Suprapubic skin (tissue), 4 donors: ENCODE measurements around the gene JOSD2.

Source experiments
- EP300 ChIP-seq: sonication (generic); formaldehyde crosslinking; IDR thresholded peaks from one replicate; pipeline ENCODE4 v1.6.1; 2017; ENCODE audit warnings: antibody characterized with exemption
- POLR2A ChIP-seq, 2 donors: fragments of 450-650 bp; IDR thresholded peaks; one replicate each; pipeline ENCODE4 v1.6.1; 2017; ENCODE audit warnings: antibody characterized with exemption in 2 of 2, mild to moderate bottlenecking in 2 of 2, moderate library complexity in 2 of 2
- POLR2AphosphoS5 ChIP-seq, 3 donors: sonication (generic); formaldehyde crosslinking; IDR thresholded peaks; one replicate each; pipeline ENCODE4 v1.6.1; 2017; ENCODE audit warnings: antibody characterized with exemption in 3 of 3
- TF ChIP-seq, protein P1 (sequence below), 2 donors: fragments of 200-600 bp in 1 of 2; fragments of 450-650 bp in 1 of 2; sonication (generic) in 1 of 2; IDR thresholded peaks; one replicate each; pipeline ENCODE4 v1.5.1; 2016 to 2019; ENCODE audit warnings: antibody characterized with exemption in 2 of 2, mild to moderate bottlenecking in 1 of 2, moderate library complexity in 1 of 2

DNA sequence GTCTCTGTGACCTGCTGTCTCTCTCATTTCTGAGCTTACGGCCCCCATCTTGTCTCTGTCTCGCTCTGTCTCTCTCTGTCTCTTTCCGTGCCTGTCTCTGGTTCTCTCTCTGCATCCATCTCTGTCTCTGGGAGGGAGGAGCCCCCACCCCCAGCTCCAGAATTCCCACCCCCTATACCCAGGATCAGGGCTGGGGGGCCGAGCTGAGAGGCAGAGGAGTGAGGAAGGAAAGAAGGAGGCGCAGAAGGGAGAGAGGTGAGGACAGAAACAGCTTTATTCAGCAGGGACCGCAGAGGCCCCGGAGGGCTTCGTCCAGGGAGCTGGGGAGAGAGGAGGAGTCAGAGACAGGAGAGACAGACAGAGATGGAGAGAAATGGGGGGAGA lies 14.0 kb downstream of the JOSD2 start:
- TF ChIP-seq, protein P1, sequence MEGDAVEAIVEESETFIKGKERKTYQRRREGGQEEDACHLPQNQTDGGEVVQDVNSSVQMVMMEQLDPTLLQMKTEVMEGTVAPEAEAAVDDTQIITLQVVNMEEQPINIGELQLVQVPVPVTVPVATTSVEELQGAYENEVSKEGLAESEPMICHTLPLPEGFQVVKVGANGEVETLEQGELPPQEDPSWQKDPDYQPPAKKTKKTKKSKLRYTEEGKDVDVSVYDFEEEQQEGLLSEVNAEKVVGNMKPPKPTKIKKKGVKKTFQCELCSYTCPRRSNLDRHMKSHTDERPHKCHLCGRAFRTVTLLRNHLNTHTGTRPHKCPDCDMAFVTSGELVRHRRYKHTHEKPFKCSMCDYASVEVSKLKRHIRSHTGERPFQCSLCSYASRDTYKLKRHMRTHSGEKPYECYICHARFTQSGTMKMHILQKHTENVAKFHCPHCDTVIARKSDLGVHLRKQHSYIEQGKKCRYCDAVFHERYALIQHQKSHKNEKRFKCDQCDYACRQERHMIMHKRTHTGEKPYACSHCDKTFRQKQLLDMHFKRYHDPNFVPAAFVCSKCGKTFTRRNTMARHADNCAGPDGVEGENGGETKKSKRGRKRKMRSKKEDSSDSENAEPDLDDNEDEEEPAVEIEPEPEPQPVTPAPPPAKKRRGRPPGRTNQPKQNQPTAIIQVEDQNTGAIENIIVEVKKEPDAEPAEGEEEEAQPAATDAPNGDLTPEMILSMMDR (IDR thresholded peaks at IDR 0.05) = no peak
- TF ChIP-seq EP300 (no peak), POLR2A (IDR thresholded peaks at IDR 0.05) (no peak), POLR2AphosphoS5 (IDR thresholded peaks at IDR 0.05) (no peak)
